K562 (cell line): ENCODE measurements around the gene RNPEP. TPM values are rescaled to one million over a fixed set of nuclear protein-coding genes. Genes with fewer than 3 reads are reported as not detected.

Source experiments
- BCLAF1 ChIP-seq, 2 experiments: fragments of 450-650 bp in 1 of 2; IDR thresholded peaks; 2 replicates each; pipeline ENCODE4 v1.6.1; 2011 to 2017; ENCODE audit warnings: low read depth in 2 of 2, antibody characterized with exemption in 1 of 2, borderline replicate concordance in 1 of 2, low read length in 1 of 2, mild to moderate bottlenecking in 1 of 2, mixed read lengths in 1 of 2; ENCODE audit not compliant: control insufficient read depth in 1 of 2
- CBFA2T3 ChIP-seq: fragments of 450-650 bp; IDR thresholded peaks from 2 replicates; pipeline ENCODE4 v1.6.1; 2017
- FOSL1 ChIP-seq: fragments of 200-800 bp; sonication (Bioruptor generic); conservative IDR thresholded peaks from 2 replicates; pipeline ENCODE4 v1.6.1; 2016; ENCODE audit warnings: missing genetic modification characterization, missing compliant biosample characterization
- FOXP1 ChIP-seq: sonication (generic); formaldehyde crosslinking; IDR thresholded peaks from 2 replicates; pipeline ENCODE4 v1.8.0; 2022; ENCODE audit warnings: mild to moderate bottlenecking, missing genetic modification reagents
- HNRNPLL ChIP-seq: fragments of 200-400 bp; formaldehyde crosslinking; IDR thresholded peaks from 2 replicates; pipeline ENCODE4 v1.6.1; 2017; ENCODE audit warnings: low read length, low read depth, mild to moderate bottlenecking; ENCODE audit not compliant: poor library complexity, severe bottlenecking
- KAT7 ChIP-seq: sonication (generic); formaldehyde crosslinking; IDR thresholded peaks from 2 replicates; pipeline ENCODE4 v1.8.0; 2022; ENCODE audit warnings: missing genetic modification reagents, mild to moderate bottlenecking, borderline replicate concordance
- PHF21A ChIP-seq: fragments of 450-650 bp; IDR thresholded peaks from 2 replicates; pipeline ENCODE4 v1.6.1; 2017; ENCODE audit warnings: low read depth, borderline replicate concordance
- RCOR1 ChIP-seq, 2 experiments: IDR thresholded peaks; 2 replicates each; pipeline ENCODE4 v1.6.1; 2012; ENCODE audit warnings: low read depth in 2 of 2, low read length in 2 of 2, borderline replicate concordance in 1 of 2, improper control_type of control experiment in 1 of 2
- ZC3H8 ChIP-seq: fragments of 450-650 bp; IDR thresholded peaks from 2 replicates; pipeline ENCODE4 v1.6.1; 2017
- ZNF280B ChIP-seq: fragments of 250-450 bp; sonication (Bioruptor Pico); IDR thresholded peaks from 2 replicates; pipeline ENCODE4 v1.5.1; 2021; ENCODE audit warnings: mild to moderate bottlenecking
- ZNF695 ChIP-seq: fragments of 450-650 bp; formaldehyde crosslinking; IDR thresholded peaks from 2 replicates; pipeline ENCODE4 v1.4.0; 2020; ENCODE audit warnings: mild to moderate bottlenecking, moderate library complexity
- ZNF696 ChIP-seq: fragments of 250-450 bp; sonication (Bioruptor Pico); conservative IDR thresholded peaks from 2 replicates; pipeline ENCODE4 v1.4.0; 2020; ENCODE audit warnings: mild to moderate bottlenecking, moderate library complexity
- polyA plus RNA-seq, 8 experiments: library from polyadenylated mRNA; depleted of rRNA in 4 of 8; stranded (reverse) in 5 of 8; unstranded in 3 of 8; fragments of >200 nt; fragmentation: Nextera tagmentation in 2 of 8; fragmentation: Illumina TruSeq in 1 of 8; extraction: Ambion mirVana in 2 of 8; extraction: Trizol in 1 of 8; gene quantifications; 2 replicates each; pipeline versions ENCODE4 v1.2.1 to v1.2.3, GENCODE V29; 2011 to 2014; ENCODE audit warnings: inconsistent platforms in 1 of 8, missing spikeins in 1 of 8
- total RNA-seq, 7 experiments: library from RNA; depleted of rRNA in 6 of 7; stranded (reverse); fragments of >200 nt in 6 of 7; fragmentation: Illumina TruSeq in 2 of 7; extraction: Trizol in 2 of 7; gene quantifications; 2 replicates each; pipeline versions ENCODE4 v1.2.1 to v1.2.3, GENCODE V29; 2011 to 2021; ENCODE audit warnings: low replicate concordance in 1 of 7
- TF ChIP-seq, protein P1 (sequence below): fragments of 450-650 bp; IDR thresholded peaks from 2 replicates; pipeline ENCODE4 v1.6.1; 2016; ENCODE audit warnings: mild to moderate bottlenecking
- TF ChIP-seq, protein P2 (sequence below): fragments of 450-650 bp; IDR thresholded peaks from 2 replicates; pipeline ENCODE4 v1.7.1; 2018; ENCODE audit warnings: mild to moderate bottlenecking, low read depth; ENCODE audit not compliant: partially characterized antibody
- TF ChIP-seq, protein P3 (sequence below): sonication (generic); formaldehyde crosslinking; IDR thresholded peaks from 2 replicates; pipeline ENCODE4 v1.8.0; 2022; ENCODE audit warnings: missing genetic modification reagents, mild to moderate bottlenecking, borderline replicate concordance

RNPEP gene
- total and polyA plus RNA-seq, 9 of the 15 experiments (the other 6 are each of a cell fraction or from before 2014, with no cell fraction given), result 27.5 to 131 (median 63.4) TPM

DNA sequence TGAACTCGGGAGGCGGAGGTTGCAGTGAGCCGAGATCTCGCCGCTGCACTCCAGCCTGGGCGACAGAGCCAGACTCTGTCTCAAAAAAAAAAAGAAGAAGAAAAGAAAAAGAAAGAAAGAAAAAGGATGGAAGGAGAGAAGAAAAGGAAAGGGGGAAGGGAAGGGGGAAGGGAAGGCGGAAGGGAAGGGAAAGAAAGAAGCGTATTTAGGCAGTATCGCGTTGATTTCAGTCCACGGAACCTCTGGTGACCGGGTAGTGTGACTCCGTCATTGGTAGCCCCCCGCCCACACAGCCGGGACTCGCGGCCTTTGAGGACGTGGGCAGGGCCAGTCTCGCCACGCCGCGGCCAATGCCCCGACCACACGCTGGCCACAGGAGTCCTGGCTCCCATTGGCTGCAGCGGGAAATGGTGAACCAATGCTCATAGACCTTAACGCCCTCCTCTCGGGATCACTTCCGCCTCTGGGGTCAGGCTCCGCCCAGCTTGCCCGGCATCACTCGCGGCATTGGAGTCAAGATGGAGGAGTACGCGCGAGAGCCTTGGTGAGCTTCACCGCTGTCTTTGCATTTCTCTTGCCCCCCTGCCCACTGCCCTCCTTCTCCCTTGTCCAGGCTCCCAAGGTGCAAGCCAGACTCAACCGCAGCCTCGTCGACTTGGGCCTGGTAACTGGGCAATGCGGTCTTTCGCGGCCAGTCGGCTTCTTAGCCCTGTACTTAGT lies 27.3 kb upstream of the RNPEP start, which contains the start of gene TIMM17A (continued):
- TF ChIP-seq ZNF280B (CRISPR knock-in tag) (no peak), HNRNPLL (peak; percentile 64), ZC3H8 (peak; percentile 91), ZNF695 (no peak), RCOR1 (IDR thresholded peaks at IDR 0.05; ENCODE audit: borderline replicate concordance in 1 of 2, low read depth in 2 of 2, low read length in 2 of 2) (peak in 1 of 2 experiments; percentile 52; a peak in 2 of 4 replicates), FOXP1 (CRISPR knock-in tag) (peak; percentile 95), BCLAF1 (IDR thresholded peaks at IDR 0.05; ENCODE audit: borderline replicate concordance in 1 of 2, control insufficient read depth in 1 of 2, low read depth in 2 of 2, low read length in 1 of 2) (peak in 1 of 2 experiments; percentile 63; a peak in 2 of 4 replicates), KAT7 (CRISPR knock-in tag) (no peak; the same call in 1 of the 2 replicates), CBFA2T3 (peak; percentile 22; the same call in 1 of the 2 replicates), PHF21A (no peak), FOSL1 (tag) (peak; percentile 67; the same call in 1 of the 2 replicates), ZNF696 (CRISPR knock-in tag) (no peak)
- TF ChIP-seq, protein P1, sequence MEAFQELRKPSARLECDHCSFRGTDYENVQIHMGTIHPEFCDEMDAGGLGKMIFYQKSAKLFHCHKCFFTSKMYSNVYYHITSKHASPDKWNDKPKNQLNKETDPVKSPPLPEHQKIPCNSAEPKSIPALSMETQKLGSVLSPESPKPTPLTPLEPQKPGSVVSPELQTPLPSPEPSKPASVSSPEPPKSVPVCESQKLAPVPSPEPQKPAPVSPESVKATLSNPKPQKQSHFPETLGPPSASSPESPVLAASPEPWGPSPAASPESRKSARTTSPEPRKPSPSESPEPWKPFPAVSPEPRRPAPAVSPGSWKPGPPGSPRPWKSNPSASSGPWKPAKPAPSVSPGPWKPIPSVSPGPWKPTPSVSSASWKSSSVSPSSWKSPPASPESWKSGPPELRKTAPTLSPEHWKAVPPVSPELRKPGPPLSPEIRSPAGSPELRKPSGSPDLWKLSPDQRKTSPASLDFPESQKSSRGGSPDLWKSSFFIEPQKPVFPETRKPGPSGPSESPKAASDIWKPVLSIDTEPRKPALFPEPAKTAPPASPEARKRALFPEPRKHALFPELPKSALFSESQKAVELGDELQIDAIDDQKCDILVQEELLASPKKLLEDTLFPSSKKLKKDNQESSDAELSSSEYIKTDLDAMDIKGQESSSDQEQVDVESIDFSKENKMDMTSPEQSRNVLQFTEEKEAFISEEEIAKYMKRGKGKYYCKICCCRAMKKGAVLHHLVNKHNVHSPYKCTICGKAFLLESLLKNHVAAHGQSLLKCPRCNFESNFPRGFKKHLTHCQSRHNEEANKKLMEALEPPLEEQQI, result no peak
- TF ChIP-seq, protein P2, sequence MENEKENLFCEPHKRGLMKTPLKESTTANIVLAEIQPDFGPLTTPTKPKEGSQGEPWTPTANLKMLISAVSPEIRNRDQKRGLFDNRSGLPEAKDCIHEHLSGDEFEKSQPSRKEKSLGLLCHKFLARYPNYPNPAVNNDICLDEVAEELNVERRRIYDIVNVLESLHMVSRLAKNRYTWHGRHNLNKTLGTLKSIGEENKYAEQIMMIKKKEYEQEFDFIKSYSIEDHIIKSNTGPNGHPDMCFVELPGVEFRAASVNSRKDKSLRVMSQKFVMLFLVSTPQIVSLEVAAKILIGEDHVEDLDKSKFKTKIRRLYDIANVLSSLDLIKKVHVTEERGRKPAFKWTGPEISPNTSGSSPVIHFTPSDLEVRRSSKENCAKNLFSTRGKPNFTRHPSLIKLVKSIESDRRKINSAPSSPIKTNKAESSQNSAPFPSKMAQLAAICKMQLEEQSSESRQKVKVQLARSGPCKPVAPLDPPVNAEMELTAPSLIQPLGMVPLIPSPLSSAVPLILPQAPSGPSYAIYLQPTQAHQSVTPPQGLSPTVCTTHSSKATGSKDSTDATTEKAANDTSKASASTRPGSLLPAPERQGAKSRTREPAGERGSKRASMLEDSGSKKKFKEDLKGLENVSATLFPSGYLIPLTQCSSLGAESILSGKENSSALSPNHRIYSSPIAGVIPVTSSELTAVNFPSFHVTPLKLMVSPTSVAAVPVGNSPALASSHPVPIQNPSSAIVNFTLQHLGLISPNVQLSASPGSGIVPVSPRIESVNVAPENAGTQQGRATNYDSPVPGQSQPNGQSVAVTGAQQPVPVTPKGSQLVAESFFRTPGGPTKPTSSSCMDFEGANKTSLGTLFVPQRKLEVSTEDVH, result peak; percentile 71
- TF ChIP-seq, protein P3, sequence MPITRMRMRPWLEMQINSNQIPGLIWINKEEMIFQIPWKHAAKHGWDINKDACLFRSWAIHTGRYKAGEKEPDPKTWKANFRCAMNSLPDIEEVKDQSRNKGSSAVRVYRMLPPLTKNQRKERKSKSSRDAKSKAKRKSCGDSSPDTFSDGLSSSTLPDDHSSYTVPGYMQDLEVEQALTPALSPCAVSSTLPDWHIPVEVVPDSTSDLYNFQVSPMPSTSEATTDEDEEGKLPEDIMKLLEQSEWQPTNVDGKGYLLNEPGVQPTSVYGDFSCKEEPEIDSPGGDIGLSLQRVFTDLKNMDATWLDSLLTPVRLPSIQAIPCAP (CRISPR knock-in tag), result 0 out of 2 replicates have a peak, but pooled peaks have one; percentile 66
